IPS-18a (cell line): Measurements from ENCODE around the gene CLEC16A.

Experiments used
- H3K27ac ChIP-seq: one replicate; pipeline ENCODE4 v1.5.1; 2013; ENCODE audit warnings: low read length
- H3K27me3 ChIP-seq: one replicate; pipeline ENCODE4 v1.6.1; 2013; ENCODE audit warnings: mild to moderate bottlenecking, low read length; ENCODE audit not compliant: control insufficient read depth, insufficient read depth
- H3K36me3 ChIP-seq: one replicate; pipeline ENCODE4 v1.6.1; 2013; ENCODE audit warnings: low read depth, low read length; ENCODE audit not compliant: control insufficient read depth
- H3K4me1 ChIP-seq: one replicate; pipeline ENCODE4 v1.6.1; 2013; ENCODE audit warnings: low read depth, low read length; ENCODE audit not compliant: control insufficient read depth
- H3K4me3 ChIP-seq: one replicate; pipeline ENCODE4 v1.5.1; 2013; ENCODE audit warnings: low read length
- H3K9ac ChIP-seq: one replicate; pipeline ENCODE4 v1.6.1; 2013; ENCODE audit warnings: mild to moderate bottlenecking, low read length, moderate library complexity
- H3K9me3 ChIP-seq: one replicate; pipeline ENCODE4 v1.6.1; 2013; ENCODE audit warnings: low read depth, low read length; ENCODE audit not compliant: control insufficient read depth

CLEC16A gene

DNA sequence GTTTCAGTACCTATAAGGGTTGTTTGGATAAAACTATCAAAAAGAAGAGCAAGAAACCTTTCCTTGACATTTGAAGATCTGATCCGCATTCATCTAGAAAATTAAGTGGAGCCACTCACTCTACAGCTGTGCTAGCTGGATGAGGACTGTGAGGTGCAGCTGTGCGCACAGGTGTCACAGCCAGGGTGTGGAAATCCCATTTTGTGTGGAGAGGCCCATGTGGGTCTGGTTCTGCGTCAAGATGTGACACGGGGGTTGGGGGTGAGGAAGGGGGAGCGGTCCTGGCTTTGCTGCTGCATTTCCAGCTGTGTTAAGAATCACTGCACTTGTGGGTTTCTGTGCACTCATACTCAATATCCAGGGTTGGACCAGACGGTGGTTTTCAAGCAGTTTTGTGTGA is 70.7 kb downstream of the CLEC16A start:
- Histone ChIP-seq H3K9ac (no peak overlapping the region), H3K27ac (no peak overlapping the region), H3K36me3 (no peaks in the 10 kb centered on the region), H3K27me3 (no peaks in the 10 kb centered on the region), H3K9me3 (no peaks in the 10 kb centered on the region), H3K4me1 (no peaks in the 10 kb centered on the region), H3K4me3 (no peak overlapping the region)

DNA sequence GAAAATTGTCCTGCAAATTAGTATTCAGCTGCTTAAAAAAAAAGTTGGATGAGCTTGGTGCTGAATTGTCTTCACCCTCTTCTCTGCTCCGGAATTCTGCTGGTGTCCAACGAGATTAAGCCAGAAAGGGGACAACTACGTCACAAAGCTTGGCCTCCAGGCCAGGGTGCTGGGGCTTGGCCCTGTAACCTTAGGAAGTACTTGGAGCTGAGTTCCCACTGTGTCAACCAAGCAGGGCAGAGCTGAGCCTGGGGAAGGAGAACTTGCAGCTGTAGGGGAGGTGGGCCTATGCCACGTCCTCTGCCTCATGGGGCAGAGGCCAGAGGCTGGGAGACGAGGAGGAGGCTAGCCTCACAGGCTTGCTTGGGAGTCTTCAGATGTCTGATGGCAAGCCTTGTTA is 71.2 kb downstream of the CLEC16A start:
- Histone ChIP-seq H3K36me3 (no peaks in the 10 kb centered on the region), H3K27ac (no peak overlapping the region), H3K9me3 (no peaks in the 10 kb centered on the region), H3K27me3 (no peaks in the 10 kb centered on the region), H3K4me3 (no peak overlapping the region), H3K4me1 (no peaks in the 10 kb centered on the region), H3K9ac (no peak overlapping the region)

DNA sequence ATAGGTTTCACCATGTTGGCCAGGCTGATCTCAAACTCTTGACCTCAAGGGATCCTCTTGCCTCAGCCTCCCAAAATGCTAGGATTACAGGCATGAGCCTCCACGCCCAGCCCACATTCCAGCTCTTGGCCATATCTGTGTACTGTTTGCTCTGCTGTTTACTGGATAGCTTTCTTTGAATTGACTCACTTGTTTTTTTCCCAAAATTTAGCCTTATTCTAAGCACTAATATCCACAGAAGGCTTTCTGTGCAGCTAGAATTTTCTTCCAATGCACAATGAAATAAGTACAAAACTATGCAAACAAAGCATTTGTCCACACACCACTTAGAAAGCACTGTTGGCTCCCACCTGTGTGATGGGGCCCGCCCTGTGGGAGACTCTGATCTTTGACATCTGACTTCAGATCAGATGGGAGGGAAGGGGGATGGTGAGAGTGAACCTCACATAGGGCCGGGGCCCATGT is 72.2 kb downstream of the CLEC16A start:
- Histone ChIP-seq H3K4me3 (no peak overlapping the region), H3K9me3 (no peaks in the 10 kb centered on the region), H3K9ac (no peak overlapping the region), H3K4me1 (no peaks in the 10 kb centered on the region), H3K36me3 (no peaks in the 10 kb centered on the region), H3K27ac (no peak overlapping the region), H3K27me3 (no peaks in the 10 kb centered on the region)

DNA sequence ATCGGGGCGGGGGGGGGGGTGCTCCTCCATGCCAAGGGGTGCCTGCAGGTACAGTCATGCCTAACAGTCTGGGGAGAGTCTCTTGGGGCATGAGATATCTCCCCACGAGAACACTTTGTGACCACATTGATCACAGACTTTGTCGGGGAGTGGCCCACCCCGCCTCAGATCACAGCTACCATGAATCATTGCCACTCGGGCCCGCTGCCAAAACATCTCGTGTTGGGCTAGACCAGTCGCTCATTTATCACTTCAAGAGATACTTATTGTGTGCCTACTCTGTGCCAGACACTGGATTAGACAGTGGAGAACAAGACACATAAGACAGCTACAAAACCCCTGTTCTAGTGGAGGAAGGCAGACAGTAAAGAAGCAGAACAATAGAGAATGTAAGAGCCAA is 72.6 kb downstream of the CLEC16A start:
- no peaks in the 10 kb centered on the region for H3K27me3 ChIP-seq
- no peaks in the 10 kb centered on the region for H3K4me1 ChIP-seq
- no peaks in the 10 kb centered on the region for H3K36me3 ChIP-seq
- no peak overlapping the region for H3K4me3 ChIP-seq
- H3K9ac ChIP-seq: no peak overlapping the region
- no peak overlapping the region for H3K27ac ChIP-seq
- H3K9me3 ChIP-seq: no peaks in the 10 kb centered on the region

DNA sequence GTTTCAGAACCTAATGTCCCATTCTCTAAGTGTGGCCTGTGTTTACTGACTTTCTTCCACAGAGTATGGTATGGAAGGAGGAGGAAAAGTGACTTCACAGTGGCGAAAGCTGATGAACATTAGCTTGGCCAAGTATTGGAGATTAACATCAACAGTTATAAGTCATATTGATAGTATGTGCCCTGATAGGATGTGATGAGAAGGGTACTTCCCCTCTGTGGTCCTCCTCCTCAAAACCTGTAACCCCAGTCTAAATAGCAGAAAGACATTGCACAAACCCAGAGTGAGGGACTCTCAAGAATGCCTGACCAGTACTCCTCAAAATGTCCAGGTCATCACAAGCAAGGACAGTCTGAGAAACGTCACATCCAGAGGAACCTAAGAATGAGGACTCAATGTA is 73.1 kb downstream of the CLEC16A start:
- no peak overlapping the region for H3K4me3 ChIP-seq
- no peaks in the 10 kb centered on the region for H3K36me3 ChIP-seq
- H3K27ac ChIP-seq: no peak overlapping the region

DNA sequence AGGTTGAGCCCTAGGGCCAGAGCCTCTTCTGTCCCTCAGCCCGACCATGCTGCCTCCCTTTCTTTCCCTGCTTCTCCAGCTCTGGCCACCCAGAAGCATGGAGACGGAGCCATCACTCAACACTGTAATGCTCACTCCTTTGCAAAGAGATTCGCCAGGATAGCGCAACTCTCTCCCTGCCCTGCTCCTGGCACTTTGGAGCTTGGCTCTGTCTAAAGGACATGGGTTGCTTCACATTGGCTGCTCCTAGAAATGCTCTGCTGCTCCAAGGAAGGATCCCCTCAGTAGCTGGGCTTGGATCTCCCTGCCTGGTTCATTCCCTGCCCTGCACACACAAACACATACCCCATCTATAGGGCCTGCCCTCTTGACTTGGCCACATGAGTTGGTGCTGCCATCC is 76.0 kb downstream of the CLEC16A start:
- Histone ChIP-seq H3K9me3 (no peaks in the 10 kb centered on the region), H3K36me3 (no peaks in the 10 kb centered on the region), H3K9ac (no peak overlapping the region), H3K4me3 (no peak overlapping the region), H3K4me1 (no peaks in the 10 kb centered on the region), H3K27me3 (no peaks in the 10 kb centered on the region), H3K27ac (no peak overlapping the region)

More for the DNA sequence above, 73.1 kb downstream of the CLEC16A start:
- Histone ChIP-seq H3K27me3 (no peaks in the 10 kb centered on the region), H3K4me1 (no peaks in the 10 kb centered on the region), H3K9ac (no peak overlapping the region), H3K9me3 (no peaks in the 10 kb centered on the region)

DNA sequence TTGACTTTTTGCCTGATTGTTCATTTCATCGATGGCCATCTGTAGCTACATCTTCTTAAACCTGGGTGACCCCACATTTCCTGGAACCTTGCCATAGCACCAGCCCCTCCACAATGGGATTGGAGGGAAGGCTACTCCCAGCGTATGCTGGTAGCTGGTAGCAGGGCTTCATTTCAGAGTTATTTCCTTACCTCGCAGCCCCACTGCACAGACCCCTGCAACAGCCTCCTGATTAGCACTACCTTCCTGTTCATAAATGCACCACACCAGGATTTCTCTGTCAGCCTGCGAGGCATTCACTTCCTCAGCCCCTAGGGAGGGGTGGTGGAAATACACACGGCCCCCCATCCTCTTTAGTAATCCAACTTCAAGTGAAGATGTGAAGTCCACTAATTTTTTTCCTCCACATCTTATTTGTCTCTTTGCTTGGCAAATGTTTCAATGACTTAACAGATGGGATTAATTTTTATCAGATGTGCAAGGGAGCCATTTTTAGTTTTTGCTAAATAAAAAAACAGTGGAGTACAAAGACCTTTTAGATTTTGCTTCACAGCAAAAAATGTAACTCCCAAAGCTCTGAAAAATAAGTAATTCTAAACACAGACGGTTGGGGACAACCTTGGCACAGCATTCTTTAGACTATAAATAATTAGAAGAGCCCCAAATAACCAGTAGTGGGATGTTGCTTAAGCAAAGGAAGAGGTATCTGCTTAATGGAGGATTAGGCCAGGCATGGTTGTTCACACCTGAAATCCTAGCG is 76.6 kb downstream of the CLEC16A start:
- Histone ChIP-seq H3K4me3 (no peak overlapping the region), H3K9ac (no peak overlapping the region), H3K9me3 (no peaks in the 10 kb centered on the region), H3K27ac (no peak overlapping the region), H3K27me3 (no peaks in the 10 kb centered on the region), H3K36me3 (no peaks in the 10 kb centered on the region), H3K4me1 (no peaks in the 10 kb centered on the region)

DNA sequence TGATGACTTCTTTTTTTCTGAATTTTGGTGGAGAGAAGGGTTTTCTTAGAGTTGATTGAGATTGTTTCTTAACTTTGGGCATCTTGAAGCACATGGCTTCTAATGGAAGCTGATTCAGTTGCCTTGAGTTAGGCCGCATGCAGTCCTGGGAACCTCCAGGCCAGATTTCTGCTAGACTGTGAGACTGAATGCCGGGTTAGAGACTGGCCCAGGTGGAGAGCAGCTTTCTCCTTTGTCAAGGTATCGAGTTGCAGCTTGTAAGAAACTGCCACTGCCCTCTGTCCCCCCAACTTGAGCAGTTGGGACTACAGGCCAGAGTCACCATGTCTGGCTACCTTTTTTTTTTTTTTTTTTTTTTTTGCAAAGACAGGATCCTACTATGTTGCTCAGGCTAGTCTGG is 77.6 kb downstream of the CLEC16A start:
- Histone ChIP-seq H3K9ac (no peak overlapping the region), H3K27me3 (no peaks in the 10 kb centered on the region), H3K36me3 (no peaks in the 10 kb centered on the region), H3K4me3 (no peak overlapping the region), H3K27ac (no peak overlapping the region), H3K4me1 (no peaks in the 10 kb centered on the region), H3K9me3 (no peaks in the 10 kb centered on the region)

DNA sequence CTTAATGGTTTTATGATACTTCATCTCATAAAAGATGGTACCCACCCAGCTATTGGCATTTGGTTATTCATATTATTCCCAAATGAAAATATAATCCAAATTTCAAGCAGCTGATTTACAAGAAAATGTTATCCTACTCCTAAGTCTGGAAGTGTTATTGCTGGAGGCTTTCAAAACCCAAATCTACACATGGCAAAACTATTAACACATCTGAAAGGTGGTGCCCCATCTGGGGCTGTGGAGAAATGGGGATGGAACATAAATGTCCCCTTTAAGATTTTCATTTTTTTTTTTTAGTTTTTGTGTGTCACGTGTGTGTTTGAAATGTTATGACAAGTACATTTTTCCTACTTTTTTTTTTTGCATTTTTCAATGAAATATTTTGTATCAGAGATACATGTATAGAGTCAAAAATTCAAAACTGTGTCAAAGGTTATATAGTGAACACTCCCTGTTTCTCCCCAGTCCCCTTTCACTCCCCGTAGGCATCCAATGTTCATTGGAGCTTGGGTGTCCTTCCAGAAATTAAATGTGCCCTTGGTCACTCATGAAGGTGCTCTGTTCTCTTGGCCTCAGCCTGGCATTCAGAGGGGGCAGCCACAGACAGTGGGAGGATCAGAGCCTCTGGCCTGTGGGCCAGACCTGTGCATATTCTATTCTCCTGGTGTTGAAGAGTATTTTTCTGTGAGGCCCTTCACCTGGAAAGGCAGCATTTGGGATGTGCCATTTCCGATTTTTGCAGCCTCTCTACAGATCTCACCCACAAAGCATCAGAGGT is 79.1 kb downstream of the CLEC16A start:
- Histone ChIP-seq H3K9ac (no peak overlapping the region), H3K9me3 (no peaks in the 10 kb centered on the region), H3K27ac (no peak overlapping the region), H3K27me3 (no peaks in the 10 kb centered on the region), H3K4me3 (no peak overlapping the region), H3K36me3 (no peaks in the 10 kb centered on the region), H3K4me1 (no peaks in the 10 kb centered on the region)

DNA sequence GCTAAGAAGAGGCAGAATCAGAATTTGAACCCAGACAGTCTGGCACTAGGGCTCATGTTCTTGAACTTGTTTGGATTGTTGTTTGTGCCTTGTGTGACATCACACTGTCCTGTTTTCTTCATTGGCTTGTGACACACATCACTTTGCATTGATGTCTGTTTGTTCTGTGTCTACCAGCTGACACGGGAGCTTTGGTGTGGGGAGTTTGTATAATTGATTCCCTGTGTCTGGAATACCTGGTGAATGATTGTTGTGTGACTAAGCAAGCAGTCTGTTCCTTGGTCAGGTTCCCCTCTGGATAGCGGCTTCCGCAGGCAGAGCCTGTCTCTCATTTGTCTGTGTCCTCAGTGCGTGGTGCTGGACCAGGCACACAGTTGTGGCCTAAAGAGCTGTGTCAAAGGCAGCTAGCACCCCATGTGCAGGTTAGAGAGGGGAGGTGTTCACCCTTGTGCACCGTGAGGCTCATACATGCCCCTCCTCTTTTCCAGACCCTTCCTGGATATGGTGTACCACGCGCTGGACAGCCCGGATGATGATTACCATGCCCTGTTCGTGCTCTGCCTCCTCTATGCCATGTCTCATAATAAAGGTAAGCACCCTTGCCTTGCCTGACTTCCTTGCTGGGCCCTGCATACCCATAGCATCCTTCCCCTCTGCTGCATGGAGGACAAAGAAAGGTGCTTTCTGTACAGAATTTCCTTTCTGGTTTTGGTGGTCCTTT is 80.1 kb downstream of the CLEC16A start:
- Histone ChIP-seq H3K27ac (no peak overlapping the region), H3K4me3 (no peak overlapping the region), H3K9me3 (no peaks in the 10 kb centered on the region), H3K9ac (no peak overlapping the region), H3K27me3 (no peaks in the 10 kb centered on the region), H3K4me1 (no peaks in the 10 kb centered on the region), H3K36me3 (no peaks in the 10 kb centered on the region)

DNA sequence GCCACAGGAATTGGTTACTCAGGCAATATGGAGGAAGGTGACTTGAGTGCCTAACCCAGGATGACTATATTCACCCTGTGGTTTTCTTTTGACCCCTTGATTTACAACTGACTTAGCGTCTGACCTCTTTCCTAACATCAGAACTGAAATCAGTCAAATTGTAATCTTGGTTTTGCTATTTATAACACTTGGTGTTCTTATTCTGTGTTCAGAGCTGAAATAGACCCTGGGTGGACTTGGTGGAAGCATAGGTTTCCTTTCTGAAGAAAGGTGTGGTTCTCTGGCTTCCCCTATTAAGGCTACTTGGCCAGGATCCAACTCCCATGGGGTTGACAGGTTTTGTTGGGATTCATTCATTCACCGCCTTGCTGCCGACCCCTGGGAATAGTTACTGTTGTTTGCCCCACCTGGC is 80.8 kb downstream of the CLEC16A start:
- H3K9me3 ChIP-seq: no peaks in the 10 kb centered on the region

More for the DNA sequence above, 80.8 kb downstream of the CLEC16A start:
- Histone ChIP-seq H3K36me3 (peaks cover 3% of the 10 kb centered on the region), H3K4me1 (no peaks in the 10 kb centered on the region), H3K4me3 (no peak overlapping the region), H3K9ac (no peak overlapping the region), H3K27me3 (no peaks in the 10 kb centered on the region), H3K27ac (no peak overlapping the region)
